22Rv1 (cell line): Measurements from ENCODE around the gene DDHD1.

Experiments
- CTCF ChIP-seq: fragments of 450-650 bp; IDR thresholded peaks from 2 replicates; pipeline ENCODE4 v1.5.1; 2017; ENCODE audit warnings: mild to moderate bottlenecking
- ZFX ChIP-seq: fragments of 450-650 bp; IDR thresholded peaks from 2 replicates; pipeline ENCODE4 v1.6.1; 2017; ENCODE audit warnings: antibody characterized with exemption, borderline replicate concordance

GRCh38 chr14:53149668-53150316, 3.3 kb downstream of the DDHD1 start:
- TF ChIP-seq CTCF: no peak
- no peak for TF ChIP-seq ZFX
